ENCODE data around the gene ACVR2A.

DNA sequence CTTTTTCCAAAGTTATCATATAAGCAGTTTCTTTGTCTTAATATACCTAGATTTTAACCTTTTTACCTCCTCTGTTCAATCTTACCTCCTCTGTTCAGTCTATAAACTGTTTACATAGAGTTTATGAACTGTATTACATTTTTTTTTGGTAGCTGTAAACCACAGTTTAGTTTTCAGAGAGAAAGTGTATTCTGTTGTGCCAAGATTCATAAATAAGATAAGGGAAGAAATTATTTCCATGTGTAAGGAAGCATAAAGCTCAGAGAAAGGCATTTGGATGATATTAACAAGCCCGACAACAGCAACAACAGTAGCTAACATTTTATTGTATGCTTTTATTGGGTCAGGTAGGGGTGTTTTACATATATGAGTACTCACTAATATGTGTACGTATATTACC lies 71.2 kb downstream of the ACVR2A start:
- TF ChIP-seq, protein P1, sequence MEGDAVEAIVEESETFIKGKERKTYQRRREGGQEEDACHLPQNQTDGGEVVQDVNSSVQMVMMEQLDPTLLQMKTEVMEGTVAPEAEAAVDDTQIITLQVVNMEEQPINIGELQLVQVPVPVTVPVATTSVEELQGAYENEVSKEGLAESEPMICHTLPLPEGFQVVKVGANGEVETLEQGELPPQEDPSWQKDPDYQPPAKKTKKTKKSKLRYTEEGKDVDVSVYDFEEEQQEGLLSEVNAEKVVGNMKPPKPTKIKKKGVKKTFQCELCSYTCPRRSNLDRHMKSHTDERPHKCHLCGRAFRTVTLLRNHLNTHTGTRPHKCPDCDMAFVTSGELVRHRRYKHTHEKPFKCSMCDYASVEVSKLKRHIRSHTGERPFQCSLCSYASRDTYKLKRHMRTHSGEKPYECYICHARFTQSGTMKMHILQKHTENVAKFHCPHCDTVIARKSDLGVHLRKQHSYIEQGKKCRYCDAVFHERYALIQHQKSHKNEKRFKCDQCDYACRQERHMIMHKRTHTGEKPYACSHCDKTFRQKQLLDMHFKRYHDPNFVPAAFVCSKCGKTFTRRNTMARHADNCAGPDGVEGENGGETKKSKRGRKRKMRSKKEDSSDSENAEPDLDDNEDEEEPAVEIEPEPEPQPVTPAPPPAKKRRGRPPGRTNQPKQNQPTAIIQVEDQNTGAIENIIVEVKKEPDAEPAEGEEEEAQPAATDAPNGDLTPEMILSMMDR (IDR thresholded peaks at IDR 0.05), result no peak
- TF ChIP-seq EZH2 (IDR thresholded peaks at IDR 0.05) (no peak), EZH2phosphoT487 (IDR thresholded peaks at IDR 0.05) (no peak)

All from neural progenitor cell (in vitro differentiated cells).